Effector CD4-positive, alpha-beta T cell (primary cell): Measurements from ENCODE around the gene GLIPR2.

Experiments
- DNase-seq: peaks from one replicate; pipeline ENCODE4 v3.0.0-alpha.2; 2020

The GLIPR2 gene

DNA sequence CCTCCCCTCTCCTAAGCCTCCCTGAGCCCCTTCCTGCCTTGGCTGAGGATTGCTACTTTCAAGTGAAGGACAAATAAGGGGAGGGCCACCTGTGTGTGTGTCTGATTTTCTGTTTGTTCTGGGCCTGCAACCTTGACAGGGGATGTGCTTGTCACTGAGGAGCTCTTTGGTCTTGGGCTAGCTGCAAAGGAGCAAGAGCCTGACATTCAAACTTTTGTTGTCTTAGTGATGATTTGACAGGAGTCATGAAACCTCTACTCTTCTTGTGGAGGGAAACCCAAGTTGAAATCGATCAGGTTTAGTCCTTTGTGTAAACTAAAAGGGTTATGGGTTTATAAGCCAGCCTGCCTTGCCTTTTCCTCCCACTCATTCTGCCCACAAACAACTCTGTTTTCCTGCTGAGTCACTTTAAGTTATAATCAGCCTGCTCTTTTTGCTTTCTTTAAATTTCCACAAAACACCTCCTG is 71.0 kb downstream of the GLIPR2 start:
- no peak for DNase-seq

DNA sequence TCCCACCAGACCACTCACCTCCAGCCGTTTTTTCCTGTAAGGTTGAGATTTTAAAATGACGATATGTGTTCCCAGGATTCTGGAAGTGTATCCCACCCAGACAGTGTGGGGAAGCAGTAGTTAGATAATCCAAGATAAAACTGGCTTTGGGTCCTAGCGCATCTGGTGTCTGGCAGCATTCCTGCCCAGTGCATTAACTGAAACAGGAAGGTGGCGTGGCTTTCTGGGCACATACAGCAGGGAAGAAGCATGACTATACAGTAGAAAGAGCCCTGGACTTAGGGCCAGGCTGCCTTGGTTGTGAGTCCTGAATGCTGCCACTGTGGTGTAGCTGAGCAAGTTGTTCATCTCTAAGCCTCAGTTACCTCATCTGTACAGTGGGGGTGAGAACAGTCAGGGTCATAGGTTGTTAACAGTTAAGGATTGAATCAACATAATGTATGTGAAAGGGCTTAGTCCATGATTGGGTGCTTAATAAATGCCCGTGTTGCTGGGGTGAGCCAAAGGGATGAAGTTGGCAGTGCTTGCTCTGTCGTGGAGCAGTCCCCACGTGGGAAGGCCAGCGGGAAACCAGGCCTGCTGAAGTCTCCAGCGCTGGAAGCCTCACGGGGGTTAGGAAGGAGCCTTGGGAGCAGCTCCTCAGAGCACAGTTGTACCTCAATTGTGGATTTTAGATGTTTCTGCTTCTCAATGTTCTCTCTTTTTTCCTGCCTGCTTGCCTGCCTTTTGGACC is 72.2 kb downstream of the GLIPR2 start:
- no peak for DNase-seq

DNA sequence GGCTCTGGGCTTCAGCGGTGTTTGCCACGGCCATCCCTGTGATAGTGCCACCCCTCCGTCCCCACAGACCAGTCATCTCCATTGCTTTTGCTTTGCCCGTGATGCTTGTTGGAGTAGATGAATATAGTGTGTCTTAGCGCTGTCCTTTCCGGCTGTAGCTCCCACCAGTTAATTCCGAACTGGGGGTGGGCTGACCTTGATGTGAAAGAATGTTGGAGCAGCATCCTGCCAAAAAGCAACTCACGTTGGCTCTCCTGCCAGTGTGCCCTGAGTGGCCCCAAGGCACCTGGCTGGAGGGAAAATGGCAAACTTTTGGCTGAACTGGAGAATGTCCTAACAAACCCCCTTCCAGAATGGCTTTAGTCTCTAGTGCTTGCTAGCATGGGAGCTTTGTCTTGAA is 74.2 kb downstream of the GLIPR2 start:
- DNase-seq: no peak

DNA sequence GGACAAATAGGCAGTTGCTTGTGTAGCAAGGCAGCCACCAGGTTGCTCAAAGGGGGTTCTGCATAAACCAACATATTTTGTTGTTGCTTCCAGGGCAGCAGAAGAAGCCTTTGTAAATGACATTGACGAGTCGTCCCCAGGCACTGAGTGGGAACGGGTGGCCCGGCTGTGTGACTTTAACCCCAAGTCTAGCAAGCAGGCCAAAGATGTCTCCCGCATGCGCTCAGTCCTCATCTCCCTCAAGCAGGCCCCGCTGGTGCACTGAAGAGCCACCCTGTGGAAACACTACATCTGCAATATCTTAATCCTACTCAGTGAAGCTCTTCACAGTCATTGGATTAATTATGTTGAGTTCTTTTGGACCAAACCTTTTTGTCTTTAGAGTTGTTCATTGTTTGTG is 75.0 kb downstream of the GLIPR2 start:
- DNase-seq: no peak

- no peak for DNase-seq
These were observed 76.9 kb downstream of the GLIPR2 start for GRCh38 chr9:36213387-36213786.
